Thoracic aorta (tissue), 2 donors: ENCODE data around the gene CORIN. TPM values are rescaled to one million over a fixed set of nuclear protein-coding genes. Genes with fewer than 3 reads are reported as not detected.

Source experiments
- ATAC-seq: fragments of 150-250 bp; one replicate; pipeline ENCODE4 v1.8.0; 2017; ENCODE audit warnings: low read depth; ENCODE audit not compliant: insufficient number of reproducible peaks, low FRiP score
- DNase-seq: peaks from one replicate; pipeline ENCODE4 v3.0.0-alpha.2; 2020; ENCODE audit warnings: low spot score
- H3K27ac ChIP-seq, 2 donors: fragments of 200-600 bp; sonication (generic); 1 replicate in 1 of 2; 2 replicates in 1 of 2; pipeline ENCODE4 v1.5.1; 2016; ENCODE audit warnings: mild to moderate bottlenecking in 2 of 2, moderate library complexity in 2 of 2
- H3K27me3 ChIP-seq: fragments of 200-600 bp; sonication (generic); replicated peaks from 2 replicates; pipeline ENCODE4 v1.6.0; 2016; ENCODE audit warnings: mild to moderate bottlenecking; ENCODE audit not compliant: insufficient read depth
- H3K36me3 ChIP-seq: fragments of 200-600 bp; sonication (generic); one replicate; pipeline ENCODE4 v1.5.1; 2016
- H3K4me1 ChIP-seq, 2 donors: fragments of 200-600 bp; sonication (generic); 1 replicate in 1 of 2; 2 replicates in 1 of 2; pipeline versions ENCODE4 v1.5.1 to v1.6.0; 2016; ENCODE audit warnings: low read depth in 2 of 2, mild to moderate bottlenecking in 1 of 2; ENCODE audit not compliant: control insufficient read depth in 1 of 2
- H3K4me3 ChIP-seq: fragments of 200-600 bp; sonication (generic); 2 replicates; pipeline ENCODE4 v1.5.1; 2016; ENCODE audit warnings: mild to moderate bottlenecking
- H3K9me3 ChIP-seq: fragments of 200-600 bp; sonication (generic); 2 replicates; pipeline ENCODE4 v1.5.1; 2016
- CTCF ChIP-seq: fragments of 200-600 bp; sonication (generic); IDR thresholded peaks from one replicate; pipeline ENCODE4 v1.5.1; 2019; ENCODE audit warnings: antibody characterized with exemption
- total RNA-seq, 2 donors: library from RNA; depleted of rRNA; stranded (reverse); fragments of >200 nt; gene quantifications; one replicate each; pipeline versions ENCODE4 v1.1.0 to v1.2.3, GENCODE V29; 2016

The CORIN gene
- total RNA-seq, 2 donors from 2014 or later: 0.63 to 1.9 TPM

- TF ChIP-seq CTCF: no peak
- Histone ChIP-seq H3K4me3 (no peak overlapping the region), H3K27ac (no peak overlapping the region), H3K36me3 (no peaks in the 10 kb centered on the region), H3K27me3 (no peaks in the 10 kb centered on the region), H3K4me1 (no peaks in the 10 kb centered on the region), H3K9me3 (no peaks in the 10 kb centered on the region)
- ATAC-seq (no peak), DNase-seq (no peak)
Observed at GRCh38 chr4:47744843-47745382, 93.0 kb downstream of the CORIN start.

- H3K4me3 ChIP-seq: no peak overlapping the region
- H3K27ac ChIP-seq: no peak overlapping the region
- no peak for DNase-seq
- TF ChIP-seq CTCF: no peak
- H3K27me3 ChIP-seq: no peaks in the 10 kb centered on the region
- no peaks in the 10 kb centered on the region for H3K36me3 ChIP-seq
- no peaks in the 10 kb centered on the region for H3K9me3 ChIP-seq
- no peak for ATAC-seq
- H3K4me1 ChIP-seq: no peaks in the 10 kb centered on the region
Observed at GRCh38 chr4:47744253-47744652, 93.6 kb downstream of the CORIN start.

GRCh38 chr4:47741200-47741599 is 96.7 kb downstream of the CORIN start:
- ATAC-seq (no peak), DNase-seq (no peak)
- Histone ChIP-seq H3K9me3 (no peaks in the 10 kb centered on the region), H3K4me3 (no peak overlapping the region), H3K36me3 (no peaks in the 10 kb centered on the region), H3K27me3 (no peaks in the 10 kb centered on the region), H3K27ac (no peak overlapping the region), H3K4me1 (no peaks in the 10 kb centered on the region)
- TF ChIP-seq CTCF: no peak

GRCh38 chr4:47737326-47737725 is 100.5 kb downstream of the CORIN start:
- Histone ChIP-seq H3K4me1 (no peaks in the 10 kb centered on the region), H3K4me3 (no peak overlapping the region), H3K9me3 (no peaks in the 10 kb centered on the region), H3K27me3 (no peaks in the 10 kb centered on the region), H3K36me3 (no peaks in the 10 kb centered on the region), H3K27ac (no peak overlapping the region)
- ATAC-seq (no peak), DNase-seq (no peak)
- TF ChIP-seq CTCF: no peak

GRCh38 chr4:47736555-47736954 is 101.3 kb downstream of the CORIN start:
- DNase-seq (no peak), ATAC-seq (no peak)
- no peaks in the 10 kb centered on the region for H3K4me1 ChIP-seq
- H3K4me3 ChIP-seq: no peak overlapping the region
- no peaks in the 10 kb centered on the region for H3K36me3 ChIP-seq
- TF ChIP-seq CTCF: no peak
- no peaks in the 10 kb centered on the region for H3K27me3 ChIP-seq
- H3K27ac ChIP-seq: no peak overlapping the region
- H3K9me3 ChIP-seq: no peaks in the 10 kb centered on the region
